CD4-positive, alpha-beta T cell treated with Interleukin-12 subunit alpha and Interleukin-12 subunit beta, for 1 hour (primary cell): ENCODE data around the gene ARIH2.
"Not testable (repeated sequence)": the region's sequence is repeated elsewhere in the genome, so short reads cannot be mapped to it uniquely, and the experiment has no call there.

Source experiments
- DNase-seq: peaks from one replicate; pipeline ENCODE4 v3.0.0-alpha.2; 2020

Gene ARIH2

GRCh38 chr3:49004352-49005302 lies 86.0 kb downstream of the ARIH2 start:
- DNase-seq = no peak

- DNase-seq = no peak
Observed at GRCh38 chr3:49005303-49005680, 86.7 kb downstream of the ARIH2 start.

GRCh38 chr3:49005998-49006397 lies 87.4 kb downstream of the ARIH2 start:
- DNase-seq = no peak

GRCh38 chr3:49006408-49007067 lies 87.9 kb downstream of the ARIH2 start:
- DNase-seq = no peak

GRCh38 chr3:49007068-49007770 lies 88.6 kb downstream of the ARIH2 start, which contains the start of gene WDR6:
WDR6 (plus strand) TSS chr3:49007391; CDS start chr3:49007432, 41 bp downstream.
- DNase-seq = peak; percentile 98

GRCh38 chr3:49007771-49008528 lies 89.3 kb downstream of the ARIH2 start:
- DNase-seq = peak; percentile 93

GRCh38 chr3:49008627-49009026 lies 90.0 kb downstream of the ARIH2 start:
- DNase-seq = not testable (repeated sequence)

GRCh38 chr3:49009396-49009795 lies 90.8 kb downstream of the ARIH2 start:
- no peak for DNase-seq

GRCh38 chr3:49012441-49013017 lies 93.9 kb downstream of the ARIH2 start:
- DNase-seq = no peak

- DNase-seq = no peak
Observed at GRCh38 chr3:49013113-49013737, 94.6 kb downstream of the ARIH2 start.

- peak; percentile 66 for DNase-seq
Observed at GRCh38 chr3:49013738-49014660, 95.4 kb downstream of the ARIH2 start.

GRCh38 chr3:49015072-49015471 lies 96.4 kb downstream of the ARIH2 start:
- DNase-seq = no peak

- no peak for DNase-seq
Observed at GRCh38 chr3:49015765-49016164, 97.1 kb downstream of the ARIH2 start.

GRCh38 chr3:49016414-49017228 lies 98.0 kb downstream of the ARIH2 start:
- DNase-seq = no peak

GRCh38 chr3:49017229-49017970 lies 98.8 kb downstream of the ARIH2 start:
- no peak for DNase-seq

GRCh38 chr3:49017971-49018706 lies 99.5 kb downstream of the ARIH2 start, which contains the start of gene DALRD3:
DALRD3 (minus strand) TSS chr3:49018580; CDS start chr3:49018564, 16 bp downstream.
- peak; percentile 64 for DNase-seq

- no peak for DNase-seq
Observed at GRCh38 chr3:49018707-49019006, 100.0 kb downstream of the ARIH2 start.

- DNase-seq = no peak
Observed at GRCh38 chr3:49019941-49020329, 101.3 kb downstream of the ARIH2 start.
